ENCODE data around the gene KAT2B. TPM values are rescaled to one million over a fixed set of nuclear protein-coding genes. Genes with fewer than 3 reads are reported as not detected.

The KAT2B gene
- total RNA-seq, 4 donors from 2014 or later = 57.2 to 122 (median 74.9) TPM

DNA sequence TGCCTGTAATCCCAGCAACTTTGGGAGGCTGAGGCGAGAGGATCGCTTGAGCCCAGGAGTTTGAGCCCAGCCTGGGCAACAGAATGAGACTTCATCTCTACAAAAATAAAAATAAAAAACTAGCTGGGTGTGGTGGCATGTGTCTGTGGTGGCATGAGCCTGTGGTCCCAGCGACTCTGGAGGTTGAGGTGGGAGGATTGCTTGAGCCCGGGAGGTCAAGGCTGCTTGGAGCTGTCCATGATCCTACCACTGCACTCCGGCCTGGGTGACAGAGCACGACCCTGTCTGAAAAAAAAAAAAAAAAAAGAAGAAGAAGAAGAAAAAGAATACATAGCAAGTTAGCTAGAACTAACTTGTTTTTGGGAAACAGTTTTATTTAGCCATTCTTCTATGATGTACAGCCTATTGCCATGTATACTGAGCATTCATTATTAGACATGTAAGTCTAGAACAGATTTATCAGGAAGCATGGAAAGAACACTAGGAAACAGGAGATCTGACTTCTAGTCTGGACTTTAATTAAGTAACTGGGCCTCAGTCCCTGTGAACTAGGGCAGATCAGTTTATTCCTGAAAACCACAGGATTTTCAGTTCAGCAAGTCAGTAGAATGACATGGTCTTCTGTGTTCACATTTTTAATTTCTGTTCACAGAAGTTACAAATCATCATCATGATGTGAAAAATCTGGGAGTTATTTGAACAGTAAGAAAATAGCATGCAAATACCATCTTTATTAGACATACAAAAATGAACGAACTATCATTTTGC is 65.5 kb downstream of the KAT2B start:
- intact Hi-C loops (cut with DNase I) = no loop called here
- no peak for DNase-seq
- Histone ChIP-seq H3K36me3 (no peaks in the 10 kb centered on the region), H3K27me3 (no peaks in the 10 kb centered on the region), H3K27ac (no peak overlapping the region), H3K4me3 (replicated peaks in 1 of 3) (no peak overlapping the region), H3K9me3 (no peaks in the 10 kb centered on the region), H3K4me1 (peaks cover 0 to 2% of the 10 kb centered on the region in 2 donors)
- TF ChIP-seq, protein P1, sequence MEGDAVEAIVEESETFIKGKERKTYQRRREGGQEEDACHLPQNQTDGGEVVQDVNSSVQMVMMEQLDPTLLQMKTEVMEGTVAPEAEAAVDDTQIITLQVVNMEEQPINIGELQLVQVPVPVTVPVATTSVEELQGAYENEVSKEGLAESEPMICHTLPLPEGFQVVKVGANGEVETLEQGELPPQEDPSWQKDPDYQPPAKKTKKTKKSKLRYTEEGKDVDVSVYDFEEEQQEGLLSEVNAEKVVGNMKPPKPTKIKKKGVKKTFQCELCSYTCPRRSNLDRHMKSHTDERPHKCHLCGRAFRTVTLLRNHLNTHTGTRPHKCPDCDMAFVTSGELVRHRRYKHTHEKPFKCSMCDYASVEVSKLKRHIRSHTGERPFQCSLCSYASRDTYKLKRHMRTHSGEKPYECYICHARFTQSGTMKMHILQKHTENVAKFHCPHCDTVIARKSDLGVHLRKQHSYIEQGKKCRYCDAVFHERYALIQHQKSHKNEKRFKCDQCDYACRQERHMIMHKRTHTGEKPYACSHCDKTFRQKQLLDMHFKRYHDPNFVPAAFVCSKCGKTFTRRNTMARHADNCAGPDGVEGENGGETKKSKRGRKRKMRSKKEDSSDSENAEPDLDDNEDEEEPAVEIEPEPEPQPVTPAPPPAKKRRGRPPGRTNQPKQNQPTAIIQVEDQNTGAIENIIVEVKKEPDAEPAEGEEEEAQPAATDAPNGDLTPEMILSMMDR (IDR thresholded peaks at IDR 0.05) = no peak
- no peak for TF ChIP-seq POLR2A (IDR thresholded peaks at IDR 0.05)
- 90 to 94% methylated on average over 7 of the region's 7 CpGs for WGBS, 2 donors

DNA sequence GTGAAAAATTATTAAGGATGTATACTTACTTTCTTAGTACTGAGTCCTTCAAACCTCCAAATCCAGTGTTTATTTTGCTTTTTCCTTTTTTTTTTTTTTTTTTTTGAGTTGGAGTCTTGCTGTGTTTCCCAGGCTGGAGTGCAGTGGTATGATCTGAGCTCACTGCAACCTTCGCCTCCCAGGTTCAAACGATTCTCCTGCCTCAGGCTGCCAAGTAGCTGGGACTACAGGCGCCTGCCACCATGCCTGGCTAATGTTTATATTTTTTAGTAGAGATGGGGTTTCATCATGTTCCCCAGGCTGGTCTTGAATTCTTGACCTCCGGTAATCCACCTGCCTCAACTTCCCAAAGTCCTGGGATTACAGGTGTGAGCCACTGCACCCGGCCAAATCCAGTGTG is 67.5 kb downstream of the KAT2B start:
- intact Hi-C loops (cut with DNase I) = no loop called here
- no peaks in the 10 kb centered on the region for H3K9me3 ChIP-seq
- 94 to 95% methylated on average over 5 of the region's 5 CpGs for WGBS, 2 donors
- no peak overlapping the region for H3K4me3 ChIP-seq (replicated peaks in 1 of 3)
- no peaks in the 10 kb centered on the region for H3K27me3 ChIP-seq
- H3K27ac ChIP-seq = no peak overlapping the region
- H3K4me1 ChIP-seq = no peaks in the 10 kb centered on the region
- peaks cover 8 to 12% of the 10 kb centered on the region in 2 donors for H3K36me3 ChIP-seq
- no peak for DNase-seq
- no peak for TF ChIP-seq POLR2A (IDR thresholded peaks at IDR 0.05)
- TF ChIP-seq, protein P1 (IDR thresholded peaks at IDR 0.05) = no peak

DNA sequence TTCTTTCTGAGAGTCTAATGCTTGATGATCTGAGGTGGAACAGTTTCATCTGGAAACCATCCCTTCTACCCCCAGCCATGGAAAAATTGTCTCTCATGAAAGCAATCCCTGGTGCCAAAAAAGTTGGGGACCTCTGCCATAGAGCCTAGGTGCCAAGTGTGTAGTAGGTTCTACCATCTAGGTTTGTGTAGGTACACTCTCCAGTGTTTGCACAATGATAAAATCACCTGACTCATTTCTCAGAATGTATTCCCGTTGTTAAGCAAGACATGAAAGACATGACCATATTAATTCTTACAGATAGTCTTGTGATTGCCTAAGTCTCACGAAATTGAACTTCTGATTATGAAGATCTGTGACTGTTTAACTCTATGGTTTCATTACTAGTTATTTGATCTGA is 68.6 kb downstream of the KAT2B start:
- no peak for DNase-seq
- H3K27ac ChIP-seq = no peak overlapping the region
- no peaks in the 10 kb centered on the region for H3K9me3 ChIP-seq
- H3K27me3 ChIP-seq = no peaks in the 10 kb centered on the region
- no peak overlapping the region for H3K4me3 ChIP-seq (replicated peaks in 1 of 3)
- peaks cover 8 to 12% of the 10 kb centered on the region in 2 donors for H3K36me3 ChIP-seq
- intact Hi-C loops (cut with DNase I) = no loop called here
- H3K4me1 ChIP-seq = no peaks in the 10 kb centered on the region
- no peak for TF ChIP-seq POLR2A (IDR thresholded peaks at IDR 0.05)
- TF ChIP-seq, protein P1 (IDR thresholded peaks at IDR 0.05) = no peak
- WGBS, 2 donors = 91 to 98% methylated on average over 2 of the region's 2 CpGs

DNA sequence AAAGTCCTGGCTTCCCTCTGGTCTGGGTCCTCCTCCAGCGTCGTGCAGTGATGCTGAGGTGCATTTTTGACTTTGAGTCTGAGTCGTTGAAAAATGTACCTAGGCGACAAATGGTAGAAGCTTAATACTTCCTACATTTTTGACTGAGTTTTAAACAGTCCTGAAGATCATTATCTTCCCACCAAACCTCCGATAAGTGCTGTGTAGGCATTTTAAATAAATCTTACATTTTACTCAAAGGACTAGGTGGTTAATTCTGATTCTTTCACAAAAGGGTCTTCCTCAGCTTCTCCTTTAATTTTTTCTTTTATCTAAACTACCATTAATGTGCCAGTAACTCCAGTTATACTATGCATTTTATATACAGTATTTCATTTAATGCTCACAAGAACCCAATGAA is 70.6 kb downstream of the KAT2B start:
- H3K4me1 ChIP-seq = no peaks in the 10 kb centered on the region
- no peaks in the 10 kb centered on the region for H3K9me3 ChIP-seq
- no peak overlapping the region for H3K4me3 ChIP-seq (replicated peaks in 1 of 3)
- TF ChIP-seq POLR2A (IDR thresholded peaks at IDR 0.05) = no peak
- TF ChIP-seq, protein P1 (IDR thresholded peaks at IDR 0.05) = no peak
- intact Hi-C loops (cut with DNase I) = no loop called here
- no peak for DNase-seq
- WGBS, 2 donors = 91 to 93% methylated on average over 5 of the region's 5 CpGs
- peaks cover 11 to 22% of the 10 kb centered on the region in 2 donors for H3K36me3 ChIP-seq
- H3K27me3 ChIP-seq = no peaks in the 10 kb centered on the region
- H3K27ac ChIP-seq = no peak overlapping the region

DNA sequence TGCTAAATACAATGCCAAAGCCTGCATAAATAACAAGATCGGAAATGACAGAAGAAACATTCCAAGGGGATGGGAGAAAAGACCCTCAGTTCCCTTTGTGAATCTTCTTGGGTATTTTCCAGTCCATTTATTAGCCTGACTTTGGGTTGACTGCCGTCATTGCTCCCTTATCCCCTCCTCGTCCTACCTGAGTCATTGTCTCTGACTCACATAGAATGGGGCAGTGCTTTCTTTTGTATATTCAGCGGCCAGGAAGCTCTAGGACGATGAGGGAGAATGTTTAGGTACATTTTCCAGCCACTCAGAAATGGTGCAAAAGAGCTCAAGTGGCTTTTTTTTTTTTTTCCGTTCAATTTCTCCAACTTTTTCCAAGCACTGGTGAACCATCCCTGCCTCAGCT is 71.6 kb downstream of the KAT2B start:
- no peak for TF ChIP-seq POLR2A (IDR thresholded peaks at IDR 0.05)
- TF ChIP-seq, protein P1 (IDR thresholded peaks at IDR 0.05) = no peak
- H3K36me3 ChIP-seq = peaks cover 11 to 22% of the 10 kb centered on the region in 2 donors
- intact Hi-C loops (cut with DNase I) = no loop called here
- 86 to 94% methylated on average over 6 of the region's 6 CpGs for WGBS, 2 donors
- H3K4me1 ChIP-seq = no peaks in the 10 kb centered on the region
- H3K4me3 ChIP-seq (replicated peaks in 1 of 3) = no peak overlapping the region
- no peak for DNase-seq
- no peaks in the 10 kb centered on the region for H3K27me3 ChIP-seq
- H3K9me3 ChIP-seq = no peaks in the 10 kb centered on the region
- no peak overlapping the region for H3K27ac ChIP-seq

Data from thyroid gland (tissue), 4 donors.